SK-N-SH (cell line): ENCODE results near the gene PRKD3. TPM values are rescaled to one million over a fixed set of nuclear protein-coding genes. Genes with fewer than 3 reads are reported as not detected.

Experiments
- CTCF ChIA-PET: fragments of 300-600, 350-600 bp; formaldehyde crosslinking; extraction: SDS; loops from one replicate; lab custom pipeline; 2021; lab: Yijun Ruan, JAX
- POLR2A ChIA-PET: fragments of 350-600 bp; sonication (Branson Sonifier 250); formaldehyde crosslinking; extraction: SDS; loops from one replicate; lab custom pipeline; 2020; ENCODE audit warnings: antibody characterized with exemption, inconsistent platforms; lab: Yijun Ruan, JAX
- DNase-seq: peaks from one replicate; pipeline ENCODE4 v3.0.0; 2012
- H2AFZ ChIP-seq: fragments of 200-600 bp; sonication (generic); 2 replicates; pipeline ENCODE4 v1.8.1; 2016; ENCODE audit warnings: antibody characterized with exemption, mild to moderate bottlenecking, low read depth
- H3F3A ChIP-seq: fragments of 200-600 bp; sonication (generic); replicated peaks from 2 replicates; pipeline ENCODE3; 2016; ENCODE audit warnings: antibody characterized with exemption, mild to moderate bottlenecking; ENCODE audit not compliant: insufficient read depth
- H3K27ac ChIP-seq, 2 experiments: fragments of 200-500 bp in 1 of 2; fragments of 200-600 bp in 1 of 2; sonication (Bioruptor generic) in 1 of 2; sonication (generic), shearing (Covaris generic) in 1 of 2; 2 replicates each; pipeline versions ENCODE4 v1.5.1 to v1.6.1; 2014 to 2016; ENCODE audit warnings: low read depth in 2 of 2, inconsistent platforms in 1 of 2, low read length in 1 of 2, mild to moderate bottlenecking in 1 of 2, mixed read lengths in 1 of 2
- H3K27me3 ChIP-seq: fragments of 200-600 bp; sonication (generic), shearing (Covaris generic); 2 replicates; pipeline ENCODE4 v1.6.1; 2016; ENCODE audit warnings: mixed run types; ENCODE audit not compliant: insufficient read depth
- H3K36me3 ChIP-seq, 2 experiments: fragments of 200-500 bp in 1 of 2; fragments of 200-600 bp in 1 of 2; sonication (Bioruptor generic) in 1 of 2; sonication (generic) in 1 of 2; replicated peaks in 1 of 2; 2 replicates each; pipeline versions ENCODE3 to v1.5.1; 2014 to 2016; ENCODE audit warnings: low read length in 1 of 2, mild to moderate bottlenecking in 1 of 2; ENCODE audit not compliant: insufficient read depth in 2 of 2, control insufficient read depth in 1 of 2
- H3K4me1 ChIP-seq, 2 experiments: fragments of 200-500 bp in 1 of 2; fragments of 200-600 bp in 1 of 2; sonication (Bioruptor generic) in 1 of 2; sonication (generic), shearing (Covaris generic) in 1 of 2; 2 replicates each; pipeline versions ENCODE4 v1.5.1 to v1.6.1; 2014 to 2016; ENCODE audit warnings: low read depth in 1 of 2, low read length in 1 of 2, mixed run types in 1 of 2; ENCODE audit not compliant: insufficient read depth in 2 of 2, control insufficient read depth in 1 of 2
- H3K4me2 ChIP-seq: fragments of 200-600 bp; sonication (generic), shearing (Covaris generic); 2 replicates; pipeline ENCODE4 v1.6.1; 2017; ENCODE audit warnings: mixed run types
- H3K4me3 ChIP-seq, 2 experiments: fragments of 200-500 bp in 1 of 2; fragments of 200-600 bp in 1 of 2; sonication (Bioruptor generic) in 1 of 2; sonication (generic), shearing (Covaris generic) in 1 of 2; 2 replicates each; pipeline versions ENCODE4 v1.5.1 to v1.8.1; 2014 to 2016; ENCODE audit warnings: low read depth in 2 of 2, inconsistent platforms in 1 of 2, low read length in 1 of 2, mild to moderate bottlenecking in 1 of 2, mixed read lengths in 1 of 2, moderate library complexity in 1 of 2
- H3K79me2 ChIP-seq: fragments of 200-600 bp; sonication (generic); 2 replicates; pipeline ENCODE4 v1.8.1; 2017; ENCODE audit warnings: mild to moderate bottlenecking; ENCODE audit not compliant: insufficient read depth
- H3K9ac ChIP-seq: fragments of 200-600 bp; sonication (generic); 2 replicates; pipeline ENCODE4 v1.6.1; 2017; ENCODE audit warnings: mixed run types
- H3K9me2 ChIP-seq: fragments of 200-600 bp; sonication (generic); 2 replicates; pipeline ENCODE4 v1.6.1; 2017; ENCODE audit warnings: mixed run types
- H3K9me3 ChIP-seq: fragments of 200-600 bp; sonication (generic); 2 replicates; pipeline ENCODE4 v1.6.1; 2017; ENCODE audit warnings: mixed run types, mild to moderate bottlenecking, moderate library complexity
- H4K20me1 ChIP-seq: fragments of 200-600 bp; sonication (generic); 2 replicates; pipeline ENCODE4 v1.6.1; 2017; ENCODE audit warnings: mild to moderate bottlenecking, mixed run types; ENCODE audit not compliant: insufficient read depth
- CTCF ChIP-seq: fragments of 200-600 bp; sonication (generic); IDR thresholded peaks from 2 replicates; pipeline ENCODE4 v1.6.1; 2017; ENCODE audit warnings: antibody characterized with exemption, mild to moderate bottlenecking, moderate library complexity
- ELF1 ChIP-seq: IDR thresholded peaks from 2 replicates; pipeline ENCODE4 v1.4.0; 2012
- EP300 ChIP-seq, 2 experiments: IDR thresholded peaks; 2 replicates each; pipeline versions ENCODE4 v1.4.0 to v1.6.1; 2012; ENCODE audit warnings: borderline replicate concordance in 1 of 2, low read depth in 1 of 2, low read length in 1 of 2
- EZH2phosphoT487 ChIP-seq: fragments of 200-600 bp; sonication (generic); IDR thresholded peaks from 2 replicates; pipeline ENCODE4 v1.6.1; 2017; ENCODE audit warnings: low read depth, mixed run types, mild to moderate bottlenecking, antibody characterized with exemption, moderate library complexity, borderline replicate concordance
- FOXJ3 ChIP-seq: sonication (generic); formaldehyde crosslinking; IDR thresholded peaks from 2 replicates; pipeline ENCODE4 v1.5.1; 2020; ENCODE audit warnings: mild to moderate bottlenecking, missing genetic modification reagents
- FOXM1 ChIP-seq: IDR thresholded peaks from 2 replicates; pipeline ENCODE4 v1.4.0; 2012; ENCODE audit warnings: low read depth, mild to moderate bottlenecking
- IRF3 ChIP-seq: fragments of 150-350 bp; IDR thresholded peaks from 2 replicates; pipeline ENCODE4 v1.6.1; 2016; ENCODE audit warnings: mild to moderate bottlenecking, low read depth, low read length
- JUND ChIP-seq: IDR thresholded peaks from 2 replicates; pipeline ENCODE4 v1.4.0; 2012
- MAX ChIP-seq: IDR thresholded peaks from 2 replicates; pipeline ENCODE4 v1.4.0; 2012; ENCODE audit warnings: low read depth
- MXI1 ChIP-seq: IDR thresholded peaks from 2 replicates; pipeline ENCODE4 v1.6.1; 2012; ENCODE audit warnings: mild to moderate bottlenecking, low read depth, low read length, improper control_type of control experiment
- NFIC ChIP-seq: IDR thresholded peaks from 2 replicates; pipeline ENCODE4 v1.4.0; 2012; ENCODE audit warnings: borderline replicate concordance
- NRF1 ChIP-seq: IDR thresholded peaks from 2 replicates; pipeline ENCODE4 v1.6.1; 2012; ENCODE audit warnings: low read depth, mild to moderate bottlenecking, low read length
- POLR2AphosphoS5 ChIP-seq: IDR thresholded peaks from 2 replicates; pipeline ENCODE4 v1.6.1; 2012; ENCODE audit warnings: low read depth, low read length
- RAD21 ChIP-seq: IDR thresholded peaks from 2 replicates; pipeline ENCODE4 v1.6.1; 2012; ENCODE audit warnings: mild to moderate bottlenecking, low read length
- RFX5 ChIP-seq: IDR thresholded peaks from 2 replicates; pipeline ENCODE4 v1.6.1; 2012; ENCODE audit warnings: mild to moderate bottlenecking, improper control_type of control experiment, low read length
- SIN3A ChIP-seq: IDR thresholded peaks from 2 replicates; pipeline ENCODE4 v1.6.1; 2012; ENCODE audit warnings: low read depth, mild to moderate bottlenecking, low read length, moderate library complexity, borderline replicate concordance
- TCF12 ChIP-seq: IDR thresholded peaks from 2 replicates; pipeline ENCODE4 v1.4.0; 2012
- TEAD4 ChIP-seq: IDR thresholded peaks from 2 replicates; pipeline ENCODE4 v1.4.0; 2012; ENCODE audit warnings: mild to moderate bottlenecking, borderline replicate concordance; ENCODE audit not compliant: insufficient read depth
- YY1 ChIP-seq: IDR thresholded peaks from 2 replicates; pipeline ENCODE4 v1.4.0; 2012; ENCODE audit warnings: low read depth, mild to moderate bottlenecking
- WGBS: methylation state at CpG from one replicate; pipeline ENCODE4 v1.1.6; 2017; ENCODE audit warnings: low lambda C conversion rate; 5-methylcytosine and 5-hydroxymethylcytosine counted together
- polyA plus RNA-seq, 3 experiments: library from polyadenylated mRNA; depleted of rRNA; stranded (reverse); fragments of >200 nt; gene quantifications; 2 replicates each; pipeline ENCODE4 v1.2.3, GENCODE V29; 2012
- TF ChIP-seq, protein P1 (sequence below): IDR thresholded peaks from 2 replicates; pipeline ENCODE4 v1.6.1; 2012; ENCODE audit warnings: mild to moderate bottlenecking, low read depth, low read length, moderate library complexity
- TF ChIP-seq, protein P2 (sequence below): fragments of 150-350 bp; IDR thresholded peaks from 2 replicates; pipeline ENCODE4 v1.6.1; 2017; ENCODE audit warnings: antibody characterized with exemption, low read length, low read depth, borderline replicate concordance

Gene PRKD3
- polyA plus RNA-seq, 1 of the 3 experiments (the other 2 are of a cell fraction): 15.9 TPM

DNA sequence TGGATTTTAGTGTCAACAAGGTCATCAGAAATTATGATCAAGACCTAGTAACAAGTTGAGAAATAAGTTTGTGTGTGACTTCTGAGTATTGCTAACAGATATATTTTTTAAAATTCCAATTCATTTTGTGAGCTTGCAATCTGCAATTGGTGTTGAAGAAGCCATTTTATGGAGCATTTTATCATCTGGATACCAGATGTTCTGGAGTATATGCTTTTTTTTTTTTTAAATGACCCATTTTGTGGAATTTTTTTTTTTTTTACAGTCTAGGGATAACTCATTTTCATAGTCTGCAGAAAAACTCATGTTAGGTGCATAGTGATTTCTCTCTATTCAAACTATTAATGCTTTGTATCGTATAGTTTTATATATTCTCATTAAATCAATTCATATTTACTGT is 32.4 kb upstream of the PRKD3 start:
- H3K9ac ChIP-seq: no peak overlapping the region
- H3K27ac ChIP-seq: peak overlapping the region in 1 of 2 experiments; percentile 73; a peak in 2 of 4 replicates
- no peaks in the 10 kb centered on the region for H3K36me3 ChIP-seq
- H3K79me2 ChIP-seq: no peaks in the 10 kb centered on the region
- no peaks in the 10 kb centered on the region for H3K27me3 ChIP-seq
- DNase-seq: peak; percentile 60
- ChIA-PET CTCF (interaction anchor here (1.0 to 2.6 kb wide), 8 partner anchors 14 to 520 kb away, joined by 3 to 8 read pairs (median 4); no protein-coding TSS in a partner anchor), POLR2A (no interaction called here)
- no peak overlapping the region for H3K4me2 ChIP-seq
- H3K9me3 ChIP-seq: no peaks in the 10 kb centered on the region
- H2AFZ ChIP-seq: no peak overlapping the region
- H3K4me1 ChIP-seq: peaks cover 0 to 21% of the 10 kb centered on the region in 2 experiments; a peak in 2 of 4 replicates
- WGBS: 73% methylated on average over 1 of the region's 1 CpG
- H3K9me2 ChIP-seq: no peaks in the 10 kb centered on the region
- H3F3A ChIP-seq: no peaks in the 10 kb centered on the region
- H3K4me3 ChIP-seq: no peak overlapping the region
- TF ChIP-seq TCF12 (peak; percentile 65), EZH2phosphoT487 (no peak)
- TF ChIP-seq, protein P1, sequence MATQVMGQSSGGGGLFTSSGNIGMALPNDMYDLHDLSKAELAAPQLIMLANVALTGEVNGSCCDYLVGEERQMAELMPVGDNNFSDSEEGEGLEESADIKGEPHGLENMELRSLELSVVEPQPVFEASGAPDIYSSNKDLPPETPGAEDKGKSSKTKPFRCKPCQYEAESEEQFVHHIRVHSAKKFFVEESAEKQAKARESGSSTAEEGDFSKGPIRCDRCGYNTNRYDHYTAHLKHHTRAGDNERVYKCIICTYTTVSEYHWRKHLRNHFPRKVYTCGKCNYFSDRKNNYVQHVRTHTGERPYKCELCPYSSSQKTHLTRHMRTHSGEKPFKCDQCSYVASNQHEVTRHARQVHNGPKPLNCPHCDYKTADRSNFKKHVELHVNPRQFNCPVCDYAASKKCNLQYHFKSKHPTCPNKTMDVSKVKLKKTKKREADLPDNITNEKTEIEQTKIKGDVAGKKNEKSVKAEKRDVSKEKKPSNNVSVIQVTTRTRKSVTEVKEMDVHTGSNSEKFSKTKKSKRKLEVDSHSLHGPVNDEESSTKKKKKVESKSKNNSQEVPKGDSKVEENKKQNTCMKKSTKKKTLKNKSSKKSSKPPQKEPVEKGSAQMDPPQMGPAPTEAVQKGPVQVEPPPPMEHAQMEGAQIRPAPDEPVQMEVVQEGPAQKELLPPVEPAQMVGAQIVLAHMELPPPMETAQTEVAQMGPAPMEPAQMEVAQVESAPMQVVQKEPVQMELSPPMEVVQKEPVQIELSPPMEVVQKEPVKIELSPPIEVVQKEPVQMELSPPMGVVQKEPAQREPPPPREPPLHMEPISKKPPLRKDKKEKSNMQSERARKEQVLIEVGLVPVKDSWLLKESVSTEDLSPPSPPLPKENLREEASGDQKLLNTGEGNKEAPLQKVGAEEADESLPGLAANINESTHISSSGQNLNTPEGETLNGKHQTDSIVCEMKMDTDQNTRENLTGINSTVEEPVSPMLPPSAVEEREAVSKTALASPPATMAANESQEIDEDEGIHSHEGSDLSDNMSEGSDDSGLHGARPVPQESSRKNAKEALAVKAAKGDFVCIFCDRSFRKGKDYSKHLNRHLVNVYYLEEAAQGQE: no peak
- H4K20me1 ChIP-seq: no peaks in the 10 kb centered on the region

- Histone ChIP-seq H2AFZ (no peak overlapping the region), H3K4me2 (no peak overlapping the region), H3K4me1 (peaks cover 0 to 13% of the 10 kb centered on the region in 2 experiments; a peak in 2 of 4 replicates), H3K27ac (no peak overlapping the region; a peak in 1 of 4 replicates), H3K9me2 (no peaks in the 10 kb centered on the region), H3K79me2 (no peaks in the 10 kb centered on the region), H3K4me3 (no peak overlapping the region), H3K36me3 (no peaks in the 10 kb centered on the region), H3K9me3 (no peaks in the 10 kb centered on the region), H3K27me3 (no peaks in the 10 kb centered on the region), H3K9ac (no peak overlapping the region), H4K20me1 (no peaks in the 10 kb centered on the region), H3F3A (no peaks in the 10 kb centered on the region)
- 70% methylated on average over 6 of the region's 6 CpGs for WGBS
- POLR2A ChIA-PET: no interaction called here
- TF ChIP-seq FOXJ3 (CRISPR knock-in tag) (no peak), NRF1 (no peak), TCF12 (no peak), EP300 (IDR thresholded peaks at IDR 0.05; ENCODE audit: borderline replicate concordance in 1 of 2, low read depth in 1 of 2, low read length in 1 of 2) (no peak), NFIC (no peak), TEAD4 (no peak), CTCF (no peak), FOXM1 (no peak), MXI1 (no peak), ELF1 (no peak), RAD21 (no peak), SIN3A (no peak), POLR2AphosphoS5 (no peak), IRF3 (no peak), RFX5 (no peak), YY1 (no peak), JUND (no peak), MAX (no peak)
- TF ChIP-seq, protein P2, sequence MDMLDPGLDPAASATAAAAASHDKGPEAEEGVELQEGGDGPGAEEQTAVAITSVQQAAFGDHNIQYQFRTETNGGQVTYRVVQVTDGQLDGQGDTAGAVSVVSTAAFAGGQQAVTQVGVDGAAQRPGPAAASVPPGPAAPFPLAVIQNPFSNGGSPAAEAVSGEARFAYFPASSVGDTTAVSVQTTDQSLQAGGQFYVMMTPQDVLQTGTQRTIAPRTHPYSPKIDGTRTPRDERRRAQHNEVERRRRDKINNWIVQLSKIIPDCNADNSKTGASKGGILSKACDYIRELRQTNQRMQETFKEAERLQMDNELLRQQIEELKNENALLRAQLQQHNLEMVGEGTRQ: no peak
- DNase-seq: no peak
- CTCF ChIA-PET: interaction anchor here (1.0 to 2.6 kb wide), 5 partner anchors 13 to 69 kb away, joined by 3 to 8 read pairs (median 4); no protein-coding TSS in a partner anchor
These were observed 31.7 kb upstream of the PRKD3 start for GRCh38 chr2:37356299-37356698.
